ENCODE results near the gene SPAG9. TPM values are rescaled to one million over a fixed set of nuclear protein-coding genes. Genes with fewer than 3 reads are reported as not detected.

SPAG9 gene
- polyA plus RNA-seq, 1 donor from 2014 or later, result 201 TPM

- H3K27me3 ChIP-seq (ENCODE audit: insufficient read depth, low read depth, low read length), result no peaks in the 10 kb centered on the region
- no peak overlapping the region for H3K27ac ChIP-seq (ENCODE audit: low read length)
- H4K20me1 ChIP-seq (ENCODE audit: insufficient read depth), result no peaks in the 10 kb centered on the region
- no peaks in the 10 kb centered on the region for H3K9me3 ChIP-seq (ENCODE audit: low read length)
- H3F3A ChIP-seq (ENCODE audit: insufficient read depth, low read length, poor library complexity, severe bottlenecking), result no peaks in the 10 kb centered on the region
- H2AFZ ChIP-seq (ENCODE audit: low read depth, low read length), result no peak overlapping the region
- no peaks in the 10 kb centered on the region for H3K9me2 ChIP-seq (ENCODE audit: insufficient read depth, low read length)
- no peak for TF ChIP-seq SMC3 (conservative IDR thresholded peaks at IDR 0.05; ENCODE audit: poor library complexity)
- no peak overlapping the region for H3K4me2 ChIP-seq (ENCODE audit: low read length)
- peaks cover 9% of the 10 kb centered on the region for H3K36me3 ChIP-seq (ENCODE audit: insufficient read depth, low read length)
- peaks cover 28% of the 10 kb centered on the region for H3K79me2 ChIP-seq (replicated peaks; ENCODE audit: insufficient read depth, low read length)
- no peak overlapping the region for H3K4me3 ChIP-seq (ENCODE audit: low read length)
- no peak overlapping the region for H3K9ac ChIP-seq (ENCODE audit: low read length)
Observed at GRCh38 chr17:51028176-51028863, 92.3 kb downstream of the SPAG9 start.

DNA sequence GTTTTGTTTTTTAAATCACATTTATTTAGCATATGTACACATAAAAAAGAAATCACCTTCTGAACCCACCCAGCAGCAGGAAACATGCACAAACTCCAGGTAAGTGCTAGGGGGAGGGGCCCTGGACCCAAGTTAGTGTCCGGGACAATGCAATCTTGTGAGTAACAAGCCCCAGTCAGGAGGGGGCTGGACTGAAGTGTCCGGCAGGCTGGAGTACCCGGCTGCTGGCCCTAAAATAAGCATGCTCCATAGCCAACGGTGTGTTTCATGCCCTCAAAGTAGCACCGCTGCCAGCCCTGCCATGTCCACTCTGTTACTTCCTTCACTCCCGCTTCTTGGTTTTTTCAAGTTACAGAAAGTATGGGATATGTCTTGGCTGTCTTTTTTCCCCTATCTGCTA lies 102.1 kb downstream of the SPAG9 start:
- Histone ChIP-seq H3K4me2 (ENCODE audit: low read length) (no peak overlapping the region), H3K36me3 (ENCODE audit: insufficient read depth, low read length) (peaks cover 22% of the 10 kb centered on the region)

More for the DNA sequence above, 102.1 kb downstream of the SPAG9 start:
- no peaks in the 10 kb centered on the region for H4K20me1 ChIP-seq (ENCODE audit: insufficient read depth)
- no peak overlapping the region for H3K27ac ChIP-seq (ENCODE audit: low read length)
- H3K9me2 ChIP-seq (ENCODE audit: insufficient read depth, low read length), result no peaks in the 10 kb centered on the region
- TF ChIP-seq POLR2AphosphoS5 (IDR thresholded peaks at IDR 0.05) (no peak), TAF1 (IDR thresholded peaks at IDR 0.05; ENCODE audit: low read depth) (no peak), CTCF (IDR thresholded peaks at IDR 0.05; ENCODE audit: poor library complexity, severe bottlenecking) (no peak), MXI1 (conservative IDR thresholded peaks at IDR 0.05; ENCODE audit: poor library complexity, severe bottlenecking) (no peak), EZH2 (IDR thresholded peaks at IDR 0.05; ENCODE audit: borderline replicate concordance, insufficient read depth, low read length, poor library complexity, severe bottlenecking) (no peak), RAD21 (conservative IDR thresholded peaks at IDR 0.05) (no peak), EP300 (conservative IDR thresholded peaks at IDR 0.05; ENCODE audit: poor library complexity, severe bottlenecking) (no peak), SMC3 (conservative IDR thresholded peaks at IDR 0.05; ENCODE audit: poor library complexity) (no peak)
- TF ChIP-seq, protein P1, sequence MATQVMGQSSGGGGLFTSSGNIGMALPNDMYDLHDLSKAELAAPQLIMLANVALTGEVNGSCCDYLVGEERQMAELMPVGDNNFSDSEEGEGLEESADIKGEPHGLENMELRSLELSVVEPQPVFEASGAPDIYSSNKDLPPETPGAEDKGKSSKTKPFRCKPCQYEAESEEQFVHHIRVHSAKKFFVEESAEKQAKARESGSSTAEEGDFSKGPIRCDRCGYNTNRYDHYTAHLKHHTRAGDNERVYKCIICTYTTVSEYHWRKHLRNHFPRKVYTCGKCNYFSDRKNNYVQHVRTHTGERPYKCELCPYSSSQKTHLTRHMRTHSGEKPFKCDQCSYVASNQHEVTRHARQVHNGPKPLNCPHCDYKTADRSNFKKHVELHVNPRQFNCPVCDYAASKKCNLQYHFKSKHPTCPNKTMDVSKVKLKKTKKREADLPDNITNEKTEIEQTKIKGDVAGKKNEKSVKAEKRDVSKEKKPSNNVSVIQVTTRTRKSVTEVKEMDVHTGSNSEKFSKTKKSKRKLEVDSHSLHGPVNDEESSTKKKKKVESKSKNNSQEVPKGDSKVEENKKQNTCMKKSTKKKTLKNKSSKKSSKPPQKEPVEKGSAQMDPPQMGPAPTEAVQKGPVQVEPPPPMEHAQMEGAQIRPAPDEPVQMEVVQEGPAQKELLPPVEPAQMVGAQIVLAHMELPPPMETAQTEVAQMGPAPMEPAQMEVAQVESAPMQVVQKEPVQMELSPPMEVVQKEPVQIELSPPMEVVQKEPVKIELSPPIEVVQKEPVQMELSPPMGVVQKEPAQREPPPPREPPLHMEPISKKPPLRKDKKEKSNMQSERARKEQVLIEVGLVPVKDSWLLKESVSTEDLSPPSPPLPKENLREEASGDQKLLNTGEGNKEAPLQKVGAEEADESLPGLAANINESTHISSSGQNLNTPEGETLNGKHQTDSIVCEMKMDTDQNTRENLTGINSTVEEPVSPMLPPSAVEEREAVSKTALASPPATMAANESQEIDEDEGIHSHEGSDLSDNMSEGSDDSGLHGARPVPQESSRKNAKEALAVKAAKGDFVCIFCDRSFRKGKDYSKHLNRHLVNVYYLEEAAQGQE (IDR thresholded peaks at IDR 0.05; ENCODE audit: borderline replicate concordance), result no peak
- peaks cover 15% of the 10 kb centered on the region for H3K79me2 ChIP-seq (replicated peaks; ENCODE audit: insufficient read depth, low read length)
- no peak overlapping the region for H2AFZ ChIP-seq (ENCODE audit: low read depth, low read length)
- H3K9me3 ChIP-seq (ENCODE audit: low read length), result no peaks in the 10 kb centered on the region
- no peaks in the 10 kb centered on the region for H3K27me3 ChIP-seq (ENCODE audit: insufficient read depth, low read depth, low read length)
- H3K9ac ChIP-seq (ENCODE audit: low read length), result no peak overlapping the region
- no peaks in the 10 kb centered on the region for H3F3A ChIP-seq (ENCODE audit: insufficient read depth, low read length, poor library complexity, severe bottlenecking)
- H3K4me3 ChIP-seq (ENCODE audit: low read length), result no peak overlapping the region

All from neural cell (in vitro differentiated cells).